H9 (cell line): ENCODE results near the gene POLR2H. TPM values are rescaled to one million over a fixed set of nuclear protein-coding genes. Genes with fewer than 3 reads are reported as not detected.

Experiments
- DNase-seq: peaks from one replicate; pipeline ENCODE4 v3.0.0-alpha.2; 2017
- H2AFZ ChIP-seq: one replicate; pipeline ENCODE4 v1.6.1; 2013; ENCODE audit warnings: mild to moderate bottlenecking, low read length, control low read depth, moderate library complexity
- H2AK5ac ChIP-seq: 2 replicates; pipeline ENCODE4 v1.6.1; 2013; ENCODE audit warnings: low read length, control low read depth, mixed read lengths; ENCODE audit not compliant: insufficient read length
- H2BK120ac ChIP-seq: one replicate; pipeline ENCODE4 v1.6.1; 2013; ENCODE audit warnings: low read depth, mild to moderate bottlenecking, low read length, control low read depth, inconsistent platforms; ENCODE audit not compliant: poor library complexity, severe bottlenecking
- H2BK12ac ChIP-seq: 2 replicates; pipeline ENCODE4 v1.6.1; 2013; ENCODE audit warnings: low read length, control low read depth, mixed read lengths, low read depth; ENCODE audit not compliant: insufficient read length
- H2BK15ac ChIP-seq: 2 replicates; pipeline ENCODE4 v1.6.1; 2013; ENCODE audit warnings: low read depth, low read length, control low read depth
- H2BK20ac ChIP-seq: one replicate; pipeline ENCODE4 v1.6.1; 2013; ENCODE audit warnings: low read depth, mild to moderate bottlenecking, low read length, control low read depth, inconsistent platforms; ENCODE audit not compliant: poor library complexity, severe bottlenecking
- H2BK5ac ChIP-seq: 2 replicates; pipeline ENCODE4 v1.6.1; 2013; ENCODE audit warnings: low read length, control low read depth, mixed read lengths; ENCODE audit not compliant: insufficient read length
- H3K14ac ChIP-seq: 2 replicates; pipeline ENCODE4 v1.6.1; 2013; ENCODE audit warnings: low read length, control low read depth; ENCODE audit not compliant: insufficient read depth
- H3K18ac ChIP-seq: 2 replicates; pipeline ENCODE4 v1.6.1; 2013; ENCODE audit warnings: low read depth, mild to moderate bottlenecking, mixed read lengths, low read length, control low read depth; ENCODE audit not compliant: insufficient read length
- H3K23ac ChIP-seq: 2 replicates; pipeline ENCODE4 v1.6.1; 2013; ENCODE audit warnings: low read length, control low read depth, mixed read lengths, low read depth; ENCODE audit not compliant: insufficient read length
- H3K23me2 ChIP-seq: 2 replicates; pipeline ENCODE4 v1.6.1; 2013; ENCODE audit warnings: low read depth, mild to moderate bottlenecking, mixed read lengths, low read length, control low read depth; ENCODE audit not compliant: insufficient read length, poor library complexity, severe bottlenecking
- H3K27ac ChIP-seq: 2 replicates; pipeline ENCODE4 v1.5.1; 2013; ENCODE audit warnings: low read length, control low read depth, mixed read lengths, low read depth; ENCODE audit not compliant: insufficient read length
- H3K27me3 ChIP-seq: 2 replicates; pipeline ENCODE4 v1.6.1; 2013; ENCODE audit warnings: low read length, control low read depth, inconsistent platforms; ENCODE audit not compliant: insufficient read depth
- H3K4ac ChIP-seq: 2 replicates; pipeline ENCODE4 v1.6.1; 2013; ENCODE audit warnings: low read depth, mild to moderate bottlenecking, control low read depth, inconsistent platforms, low read length, moderate library complexity
- H3K4me1 ChIP-seq: 2 replicates; pipeline ENCODE4 v1.6.1; 2013; ENCODE audit warnings: low read length, control low read depth, inconsistent platforms; ENCODE audit not compliant: insufficient read depth
- H3K4me2 ChIP-seq: 2 replicates; pipeline ENCODE4 v1.6.1; 2013; ENCODE audit warnings: low read length, control low read depth, mixed read lengths; ENCODE audit not compliant: insufficient read length, insufficient read depth
- H3K56ac ChIP-seq: 2 replicates; pipeline ENCODE4 v1.6.1; 2013; ENCODE audit warnings: low read depth, mild to moderate bottlenecking, mixed read lengths, low read length, control low read depth; ENCODE audit not compliant: insufficient read length
- H3K79me1 ChIP-seq: 2 replicates; pipeline ENCODE4 v1.6.1; 2013; ENCODE audit warnings: low read depth, mild to moderate bottlenecking, moderate library complexity, low read length, control low read depth, inconsistent platforms; ENCODE audit not compliant: insufficient read depth, poor library complexity, severe bottlenecking
- H3K79me2 ChIP-seq: 2 replicates; pipeline ENCODE4 v1.6.1; 2013; ENCODE audit warnings: low read length, control low read depth, inconsistent platforms; ENCODE audit not compliant: insufficient read depth
- H3K9ac ChIP-seq: 2 replicates; pipeline ENCODE4 v1.6.1; 2013; ENCODE audit warnings: low read length, control low read depth, mixed read lengths; ENCODE audit not compliant: insufficient read length; ENCODE audit errors: extremely low read depth
- H3K9me3 ChIP-seq: one replicate; pipeline ENCODE4 v1.6.1; 2013; ENCODE audit warnings: low read depth, low read length, inconsistent platforms; ENCODE audit not compliant: control insufficient read depth
- H3T11ph ChIP-seq: one replicate; pipeline ENCODE4 v1.6.1; 2013; ENCODE audit warnings: mild to moderate bottlenecking, low read length, control low read depth, inconsistent platforms
- H4K20me1 ChIP-seq: one replicate; pipeline ENCODE4 v1.6.1; 2013; ENCODE audit not compliant: control insufficient read depth, insufficient read length, insufficient read depth
- H4K5ac ChIP-seq: 2 replicates; pipeline ENCODE4 v1.6.1; 2013; ENCODE audit warnings: low read depth, mild to moderate bottlenecking, mixed read lengths, low read length, control low read depth; ENCODE audit not compliant: insufficient read length
- H4K8ac ChIP-seq: replicated peaks from 2 replicates; pipeline ENCODE4 v1.6.1; 2013; ENCODE audit warnings: low read length, control low read depth, mixed read lengths, low read depth; ENCODE audit not compliant: insufficient read length
- H4K91ac ChIP-seq: 2 replicates; pipeline ENCODE4 v1.6.1; 2013; ENCODE audit warnings: low read depth, mild to moderate bottlenecking, moderate library complexity, mixed read lengths, low read length, control low read depth; ENCODE audit not compliant: insufficient read length
- H3K27ac Mint-ChIP-seq, 3 experiments: 2 replicates in 2 of 3; 3 replicates in 1 of 3; pipeline ENCODE4 v1.8.0; 2020 to 2021; ENCODE audit warnings: mixed read lengths in 3 of 3, mild to moderate bottlenecking in 1 of 3, moderate library complexity in 1 of 3
- H3K27me3 Mint-ChIP-seq: 2 replicates; pipeline ENCODE4 v1.8.0; 2021; ENCODE audit warnings: low read depth, mild to moderate bottlenecking, moderate library complexity, mixed read lengths
- H3K36me3 Mint-ChIP-seq, 3 experiments: 2 replicates in 2 of 3; 3 replicates in 1 of 3; pipeline ENCODE4 v1.8.0; 2020 to 2021; ENCODE audit warnings: low read depth in 3 of 3, mixed read lengths in 3 of 3; ENCODE audit not compliant: insufficient read depth in 1 of 3
- H3K4me1 Mint-ChIP-seq, 2 experiments: 2 replicates each; pipeline ENCODE4 v1.8.0; 2020; ENCODE audit warnings: mixed read lengths in 2 of 2
- H3K4me3 Mint-ChIP-seq, 2 experiments: 2 replicates in 1 of 2; 3 replicates in 1 of 2; pipeline ENCODE4 v1.8.0; 2020 to 2021; ENCODE audit warnings: mild to moderate bottlenecking in 2 of 2, mixed read lengths in 2 of 2, moderate library complexity in 1 of 2
- H3K9me3 Mint-ChIP-seq, 2 experiments: 2 replicates in 1 of 2; 3 replicates in 1 of 2; pipeline ENCODE4 v1.8.0; 2020; ENCODE audit warnings: mild to moderate bottlenecking in 2 of 2, mixed read lengths in 2 of 2, moderate library complexity in 1 of 2
- WGBS: extraction: QIAGEN DNeasy Blood & Tissue Kit; methylation state at CpG from one replicate; pipeline ENCODE4 v1.1.7; 2013; ENCODE audit warnings: missing lambda C conversion rate, low lambda C conversion rate, mixed read lengths; ENCODE audit not compliant: insufficient read length; ENCODE audit errors: extremely low coverage; 5-methylcytosine and 5-hydroxymethylcytosine counted together
- total RNA-seq: library from RNA; stranded (reverse); gene quantifications from 2 replicates; pipeline ENCODE4 v1.2.1, GENCODE V29; 2021
- TF ChIP-seq, protein P1 (sequence below): fragments of 200-600 bp; sonication (generic); conservative IDR thresholded peaks from 3 replicates; pipeline ENCODE4 v1.8.0; 2021; ENCODE audit warnings: antibody characterized with exemption, mild to moderate bottlenecking

The POLR2H gene
- total RNA-seq, 1 experiment from 2014 or later = 115 TPM

DNA sequence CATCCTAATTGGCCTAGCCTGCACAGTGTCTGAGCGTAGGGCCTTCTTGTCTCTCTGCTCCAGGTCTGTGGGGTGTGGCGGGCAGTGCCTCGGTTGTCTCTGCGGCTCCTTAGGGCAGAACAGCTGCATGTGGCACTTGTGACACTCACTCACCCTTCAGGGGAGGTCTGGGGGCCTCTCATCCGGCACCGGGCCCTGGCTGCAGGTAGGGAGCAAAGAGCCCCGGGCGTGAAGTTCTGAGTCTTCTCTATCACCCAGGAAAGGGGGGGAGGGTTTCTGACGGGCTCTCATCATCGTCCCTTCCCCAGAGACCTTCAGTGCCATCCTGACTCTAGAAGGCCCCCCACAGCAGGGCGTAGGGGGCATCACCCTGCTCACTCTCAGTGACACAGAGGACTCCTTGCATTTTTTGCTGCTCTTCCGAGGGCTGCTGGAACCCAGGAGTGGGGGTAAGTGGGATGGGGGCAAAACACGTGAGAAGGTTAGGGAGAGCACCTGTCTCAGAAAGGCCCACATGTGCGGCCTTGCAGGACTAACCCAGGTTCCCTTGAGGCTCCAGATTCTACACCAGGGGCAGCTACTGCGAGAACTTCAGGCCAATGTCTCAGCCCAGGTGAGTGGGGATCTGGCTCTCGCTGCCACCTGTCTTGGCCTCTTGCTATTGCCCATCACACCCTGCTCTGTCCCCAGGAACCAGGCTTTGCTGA, 21.0 kb downstream of the POLR2H start:
- no peak overlapping the region for H3K23ac ChIP-seq
- no peak overlapping the region for H3K56ac ChIP-seq
- no peak overlapping the region for H2BK12ac ChIP-seq
- Mint-ChIP-seq H3K9me3 (peaks cover 0 to 3% of the 10 kb centered on the region in 2 experiments; a peak in 3 of 5 replicates), H3K4me1 (peaks cover 21 to 23% of the 10 kb centered on the region in 2 experiments), H3K27ac (no peak overlapping the region), H3K36me3 (no peaks in the 10 kb centered on the region), H3K27me3 (peaks cover 70% of the 10 kb centered on the region), H3K4me3 (no peak overlapping the region)
- H4K20me1 ChIP-seq = peaks cover 2% of the 10 kb centered on the region
- H3K27ac ChIP-seq = no peak overlapping the region
- no peak overlapping the region for H3K4ac ChIP-seq
- H3K27me3 ChIP-seq = peaks cover 33% of the 10 kb centered on the region
- no peak overlapping the region for H2BK120ac ChIP-seq
- no peaks in the 10 kb centered on the region for H3K9me3 ChIP-seq
- H2AFZ ChIP-seq = no peak overlapping the region
- H3T11ph ChIP-seq = no peak overlapping the region
- H3K18ac ChIP-seq = no peak overlapping the region
- no peak overlapping the region for H4K5ac ChIP-seq
- H3K4me1 ChIP-seq = peaks cover 5% of the 10 kb centered on the region; the same call in 1 of the 2 replicates
- H3K14ac ChIP-seq = no peak overlapping the region; the same call in 1 of the 2 replicates
- H3K4me2 ChIP-seq = no peak overlapping the region
- H4K91ac ChIP-seq = no peak overlapping the region
- no peaks in the 10 kb centered on the region for H3K79me1 ChIP-seq
- no peaks in the 10 kb centered on the region for H3K79me2 ChIP-seq
- H2BK15ac ChIP-seq = no peak overlapping the region
- H2BK5ac ChIP-seq = no peak overlapping the region
- H2BK20ac ChIP-seq = no peak overlapping the region
- H3K9ac ChIP-seq = no peak overlapping the region
- TF ChIP-seq, protein P1, sequence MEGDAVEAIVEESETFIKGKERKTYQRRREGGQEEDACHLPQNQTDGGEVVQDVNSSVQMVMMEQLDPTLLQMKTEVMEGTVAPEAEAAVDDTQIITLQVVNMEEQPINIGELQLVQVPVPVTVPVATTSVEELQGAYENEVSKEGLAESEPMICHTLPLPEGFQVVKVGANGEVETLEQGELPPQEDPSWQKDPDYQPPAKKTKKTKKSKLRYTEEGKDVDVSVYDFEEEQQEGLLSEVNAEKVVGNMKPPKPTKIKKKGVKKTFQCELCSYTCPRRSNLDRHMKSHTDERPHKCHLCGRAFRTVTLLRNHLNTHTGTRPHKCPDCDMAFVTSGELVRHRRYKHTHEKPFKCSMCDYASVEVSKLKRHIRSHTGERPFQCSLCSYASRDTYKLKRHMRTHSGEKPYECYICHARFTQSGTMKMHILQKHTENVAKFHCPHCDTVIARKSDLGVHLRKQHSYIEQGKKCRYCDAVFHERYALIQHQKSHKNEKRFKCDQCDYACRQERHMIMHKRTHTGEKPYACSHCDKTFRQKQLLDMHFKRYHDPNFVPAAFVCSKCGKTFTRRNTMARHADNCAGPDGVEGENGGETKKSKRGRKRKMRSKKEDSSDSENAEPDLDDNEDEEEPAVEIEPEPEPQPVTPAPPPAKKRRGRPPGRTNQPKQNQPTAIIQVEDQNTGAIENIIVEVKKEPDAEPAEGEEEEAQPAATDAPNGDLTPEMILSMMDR = no peak
- DNase-seq = no peak
- H2AK5ac ChIP-seq = no peak overlapping the region
- peaks cover 9% of the 10 kb centered on the region for H3K23me2 ChIP-seq
- no peak overlapping the region for H4K8ac ChIP-seq
- WGBS = no CpG with 5 or more reads among the region's 16 CpGs
